ENCODE data around the gene USP13.

Gene USP13

GRCh38 chr3:179695672-179696313 is 43.0 kb downstream of the USP13 start:
- no peak for DNase-seq (ENCODE audit: low spot score)
- Histone ChIP-seq H3K4me3 (no peak overlapping the region), H3K27ac (no peak overlapping the region)
- TF ChIP-seq CTCF (IDR thresholded peaks at IDR 0.05) = no peak

- H3K27ac ChIP-seq = no peak overlapping the region
- DNase-seq (ENCODE audit: low spot score) = no peak
- H3K4me3 ChIP-seq = no peak overlapping the region
- TF ChIP-seq CTCF (IDR thresholded peaks at IDR 0.05) = no peak
These were observed 45.0 kb downstream of the USP13 start for GRCh38 chr3:179697736-179698332.

- Histone ChIP-seq H3K27ac (no peak overlapping the region), H3K4me3 (no peak overlapping the region)
- no peak for DNase-seq (ENCODE audit: low spot score)
- no peak for TF ChIP-seq CTCF (IDR thresholded peaks at IDR 0.05)
These were observed 47.9 kb downstream of the USP13 start for GRCh38 chr3:179700716-179701115.

DNA sequence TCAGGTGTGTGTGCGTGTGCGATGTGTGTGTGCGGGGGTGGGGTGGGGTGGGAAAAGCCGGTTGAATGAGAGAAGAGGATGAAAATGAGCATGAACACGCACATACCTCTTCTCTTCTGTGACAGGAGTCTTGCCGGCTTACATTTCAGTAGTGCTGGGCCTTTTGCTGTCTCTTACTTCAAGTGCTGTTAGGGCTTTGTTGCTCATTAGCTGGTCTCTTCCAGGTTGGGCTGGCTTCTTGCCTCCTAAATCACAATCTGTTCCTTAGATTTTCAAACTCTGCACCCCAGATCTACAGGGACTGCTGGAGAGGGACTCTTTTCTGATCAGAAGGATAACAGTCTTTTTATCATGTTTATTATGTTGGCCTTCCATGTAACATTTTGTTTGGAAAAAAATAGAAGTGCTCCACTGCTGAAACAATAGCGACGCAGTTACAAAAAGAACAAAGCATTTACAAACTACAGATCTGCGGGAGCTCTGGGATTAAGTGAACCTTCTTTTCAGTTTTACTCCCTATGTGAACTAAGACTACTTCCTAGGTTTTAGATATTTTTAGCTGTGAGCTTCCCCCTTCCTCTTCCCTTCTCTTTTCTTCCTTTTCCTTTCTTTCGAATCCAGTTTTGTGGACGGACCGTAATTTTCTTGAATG is 48.5 kb downstream of the USP13 start:
- H3K27ac ChIP-seq = no peak overlapping the region
- DNase-seq (ENCODE audit: low spot score) = no peak
- no peak overlapping the region for H3K4me3 ChIP-seq
- TF ChIP-seq CTCF (IDR thresholded peaks at IDR 0.05) = no peak

- no peak overlapping the region for H3K27ac ChIP-seq
- DNase-seq (ENCODE audit: low spot score) = no peak
- no peak for TF ChIP-seq CTCF (IDR thresholded peaks at IDR 0.05)
- H3K4me3 ChIP-seq = no peak overlapping the region
These were observed 49.6 kb downstream of the USP13 start for GRCh38 chr3:179702271-179702947.

GRCh38 chr3:179703816-179704215 is 51.0 kb downstream of the USP13 start:
- no peak for TF ChIP-seq CTCF (IDR thresholded peaks at IDR 0.05)

More at GRCh38 chr3:179703816-179704215, 51.0 kb downstream of the USP13 start:
- H3K27ac ChIP-seq = no peak overlapping the region
- H3K4me3 ChIP-seq = no peak overlapping the region
- no peak for DNase-seq (ENCODE audit: low spot score)
